Stimulated activated CD4-positive, alpha-beta T cell treated with anti-CD3 and anti-CD28 coated beads, Interleukin-2, amount 100 ng/mL, for 4 hours (primary cell): Measurements from ENCODE around the gene CYTH4.
"Not testable (repeated sequence)": the region's sequence is repeated elsewhere in the genome, so short reads cannot be mapped to it uniquely, and the experiment has no call there.

Experiments used
- DNase-seq: peaks from one replicate; pipeline ENCODE4 v3.0.0-alpha.2; 2020; ENCODE audit warnings: low read depth

CYTH4 gene, protein sequence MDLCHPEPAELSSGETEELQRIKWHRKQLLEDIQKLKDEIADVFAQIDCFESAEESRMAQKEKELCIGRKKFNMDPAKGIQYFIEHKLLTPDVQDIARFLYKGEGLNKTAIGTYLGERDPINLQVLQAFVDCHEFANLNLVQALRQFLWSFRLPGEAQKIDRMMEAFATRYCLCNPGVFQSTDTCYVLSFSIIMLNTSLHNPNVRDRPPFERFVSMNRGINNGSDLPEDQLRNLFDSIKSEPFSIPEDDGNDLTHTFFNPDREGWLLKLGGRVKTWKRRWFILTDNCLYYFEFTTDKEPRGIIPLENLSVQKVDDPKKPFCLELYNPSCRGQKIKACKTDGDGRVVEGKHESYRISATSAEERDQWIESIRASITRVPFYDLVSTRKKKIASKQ

DNA sequence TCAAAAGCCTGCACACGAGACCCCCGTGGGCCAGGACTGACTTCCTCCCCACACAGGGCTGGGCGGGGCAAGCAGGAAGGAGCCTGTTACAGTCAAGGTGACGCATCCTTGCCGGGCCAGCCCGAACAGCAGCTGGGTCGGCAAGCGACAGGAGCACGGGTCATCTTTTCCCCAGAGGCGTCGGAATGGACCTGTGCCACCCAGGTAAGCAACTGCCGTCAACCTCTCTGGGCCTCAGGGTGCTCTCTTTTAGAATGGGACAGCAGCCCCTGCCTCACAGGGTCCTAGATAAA lies at the start of gene CYTH4:
CYTH4 (plus strand) TSS at position 124 of the 293 bp plus-strand sequence; CDS start at position 186, 62 bp downstream.
- DNase-seq: peak; percentile 63

DNA sequence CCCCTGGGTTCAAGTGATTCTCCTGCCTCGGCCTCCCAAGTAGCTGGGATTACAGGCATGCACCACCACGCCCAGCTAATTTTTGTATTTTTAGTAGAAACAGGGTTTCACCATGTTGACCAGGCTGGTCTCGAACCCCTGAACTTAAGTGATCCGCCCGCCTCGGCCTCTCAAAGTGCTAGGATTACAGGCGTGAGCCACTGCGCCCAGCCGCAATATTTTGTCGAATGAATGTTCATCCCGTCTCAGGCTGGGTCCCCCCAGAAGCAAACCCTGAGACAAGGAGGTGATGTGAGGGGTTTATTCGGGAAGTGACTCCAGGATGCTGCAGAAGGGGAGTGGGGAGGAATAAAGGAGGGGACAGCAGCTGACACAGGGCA lies 48.9 kb upstream of the CYTH4 start:
- not testable (repeated sequence) for DNase-seq

DNA sequence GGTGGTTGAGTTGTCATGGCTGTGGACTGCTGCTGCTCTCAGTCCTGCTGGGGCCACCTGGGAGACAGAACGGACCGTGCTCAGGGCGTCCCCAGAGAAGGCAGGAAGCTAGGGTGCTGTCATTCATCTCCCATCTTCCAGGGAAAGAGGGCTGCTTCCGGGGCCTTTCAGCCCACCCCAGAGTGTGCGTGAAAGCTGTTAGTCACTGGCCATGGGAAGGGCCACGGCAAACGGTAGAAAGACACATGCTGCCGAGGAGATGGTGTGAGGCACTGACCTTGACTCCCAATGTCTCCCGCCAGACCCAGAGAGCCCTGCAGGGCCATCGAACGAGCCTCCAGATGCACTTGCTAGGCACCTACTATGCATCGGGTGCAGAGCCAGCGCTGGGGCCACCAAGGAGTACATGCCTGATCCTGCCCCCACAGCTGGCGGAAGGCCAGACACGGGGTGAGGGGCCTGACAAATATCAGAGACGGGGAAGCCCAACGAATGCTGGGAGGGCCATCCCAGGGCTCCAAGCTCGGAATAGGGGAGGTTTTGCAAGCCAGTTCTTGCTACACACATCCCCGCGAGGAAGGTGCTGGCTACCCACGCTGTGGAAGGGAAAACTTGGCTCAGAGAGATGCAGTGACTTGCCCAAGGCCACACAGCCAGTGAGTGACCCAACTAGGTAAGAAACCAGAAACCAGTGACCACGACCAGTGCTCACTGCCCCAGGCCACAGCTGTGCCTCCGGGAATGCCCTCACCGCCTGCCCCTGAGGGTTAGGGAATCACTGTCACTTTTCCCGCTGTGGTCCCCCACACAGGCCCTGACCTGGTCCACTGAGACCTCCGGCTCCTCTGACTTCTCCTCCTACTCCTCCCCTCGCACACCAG lies 48.3 kb upstream of the CYTH4 start:
- no peak for DNase-seq

GRCh38 chr22:37234736-37235711 lies 47.3 kb upstream of the CYTH4 start:
- no peak for DNase-seq

DNA sequence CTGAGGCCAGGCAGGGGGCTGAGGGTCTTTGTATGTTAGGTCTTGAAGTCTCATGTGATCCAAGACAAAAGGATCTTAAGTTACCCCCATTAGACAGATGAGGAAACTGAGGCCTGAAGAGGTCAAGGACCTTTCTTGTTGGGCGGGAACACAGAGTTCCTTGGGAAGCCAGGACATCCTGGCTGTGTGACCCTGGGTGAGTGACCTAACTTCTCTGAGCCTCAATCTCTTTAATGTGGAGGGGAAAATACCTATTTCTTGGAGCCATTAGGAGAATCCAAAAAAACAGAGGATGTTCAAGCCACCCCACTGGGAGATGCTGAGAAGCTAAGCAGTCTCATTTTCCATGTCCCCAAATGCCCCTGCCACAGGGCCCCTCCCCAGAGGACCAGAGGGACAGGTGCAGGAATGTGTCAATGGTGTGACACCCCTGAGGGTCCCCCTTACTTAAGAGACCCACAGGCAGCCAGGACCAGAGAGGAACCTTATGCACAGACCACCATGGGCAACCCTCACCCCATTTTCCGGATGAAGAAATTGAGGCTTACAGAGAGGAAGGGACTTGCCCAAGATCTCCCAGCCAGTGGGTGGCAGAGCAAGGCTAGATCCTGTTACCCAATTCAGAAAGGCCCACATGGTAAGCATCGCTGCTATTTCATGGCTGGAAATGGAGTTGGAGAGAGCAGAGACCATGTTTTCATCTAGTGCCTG lies 46.3 kb upstream of the CYTH4 start:
- no peak for DNase-seq

GRCh38 chr22:37237371-37238268 lies 44.7 kb upstream of the CYTH4 start:
- no peak for DNase-seq

DNA sequence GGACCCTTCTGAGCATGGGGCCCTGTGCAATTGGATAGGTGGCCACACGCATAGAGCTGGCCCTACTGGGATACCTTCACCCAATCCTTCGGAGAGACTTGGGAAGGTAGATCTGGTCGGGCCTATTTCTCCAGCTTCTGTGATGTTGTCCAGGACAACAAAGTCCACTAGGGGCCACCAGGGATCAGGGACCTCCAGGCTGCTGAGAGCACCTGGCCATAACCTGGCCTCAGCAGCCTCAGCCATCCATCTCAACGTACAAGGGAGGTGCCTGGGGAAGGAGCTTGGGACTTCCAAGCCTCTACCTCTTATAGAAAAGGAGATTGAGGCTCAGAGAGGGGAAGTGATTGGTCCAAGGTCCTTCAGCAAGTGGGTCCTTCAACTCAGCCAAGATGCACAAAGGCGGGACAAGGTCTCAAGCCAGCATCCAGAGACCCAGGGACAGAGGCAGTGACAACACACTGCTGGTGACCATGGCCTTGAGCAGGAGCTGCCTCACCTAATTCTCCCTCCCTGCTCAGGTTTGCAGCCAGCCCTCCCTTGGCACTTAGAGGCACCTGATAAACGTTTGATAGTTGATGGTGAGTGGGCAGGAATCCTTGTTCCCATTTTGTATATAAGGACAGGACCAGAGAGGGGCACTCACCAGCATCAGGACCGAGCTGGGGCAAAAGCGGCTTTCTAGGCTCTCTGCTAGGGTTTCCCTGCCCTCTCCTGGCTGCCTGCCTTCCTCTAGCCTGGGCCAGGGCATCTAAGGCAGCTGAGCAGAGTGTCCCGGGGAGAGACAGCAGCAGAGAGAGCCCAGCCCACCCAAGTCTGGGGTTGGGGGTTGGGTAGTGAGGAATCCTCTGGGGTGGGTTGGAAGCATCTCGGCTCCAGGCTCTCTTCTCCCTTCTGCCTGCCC lies 42.7 kb upstream of the CYTH4 start:
- no peak for DNase-seq

- no peak for DNase-seq
These were observed 41.9 kb upstream of the CYTH4 start for GRCh38 chr22:37240240-37240940.

DNA sequence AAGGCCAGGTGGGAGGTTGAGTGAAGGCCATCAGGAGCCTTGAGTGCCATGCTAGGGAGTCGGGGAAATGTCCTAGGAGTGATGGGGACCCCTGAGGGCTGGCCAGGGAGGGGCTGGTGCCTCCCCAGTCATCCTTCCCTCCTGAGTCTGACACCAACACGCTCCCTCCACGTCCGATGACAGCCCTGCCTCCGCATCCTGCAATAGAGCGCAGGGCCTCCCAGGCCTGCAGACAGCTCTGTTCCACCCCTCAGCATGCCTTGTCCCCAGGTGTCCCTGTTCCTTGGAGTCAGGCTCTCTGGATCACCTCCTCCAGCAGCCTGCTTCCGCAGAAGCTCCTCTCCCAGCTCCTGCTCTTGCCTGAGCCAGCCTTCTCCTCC lies 41.4 kb upstream of the CYTH4 start:
- DNase-seq: no peak

DNA sequence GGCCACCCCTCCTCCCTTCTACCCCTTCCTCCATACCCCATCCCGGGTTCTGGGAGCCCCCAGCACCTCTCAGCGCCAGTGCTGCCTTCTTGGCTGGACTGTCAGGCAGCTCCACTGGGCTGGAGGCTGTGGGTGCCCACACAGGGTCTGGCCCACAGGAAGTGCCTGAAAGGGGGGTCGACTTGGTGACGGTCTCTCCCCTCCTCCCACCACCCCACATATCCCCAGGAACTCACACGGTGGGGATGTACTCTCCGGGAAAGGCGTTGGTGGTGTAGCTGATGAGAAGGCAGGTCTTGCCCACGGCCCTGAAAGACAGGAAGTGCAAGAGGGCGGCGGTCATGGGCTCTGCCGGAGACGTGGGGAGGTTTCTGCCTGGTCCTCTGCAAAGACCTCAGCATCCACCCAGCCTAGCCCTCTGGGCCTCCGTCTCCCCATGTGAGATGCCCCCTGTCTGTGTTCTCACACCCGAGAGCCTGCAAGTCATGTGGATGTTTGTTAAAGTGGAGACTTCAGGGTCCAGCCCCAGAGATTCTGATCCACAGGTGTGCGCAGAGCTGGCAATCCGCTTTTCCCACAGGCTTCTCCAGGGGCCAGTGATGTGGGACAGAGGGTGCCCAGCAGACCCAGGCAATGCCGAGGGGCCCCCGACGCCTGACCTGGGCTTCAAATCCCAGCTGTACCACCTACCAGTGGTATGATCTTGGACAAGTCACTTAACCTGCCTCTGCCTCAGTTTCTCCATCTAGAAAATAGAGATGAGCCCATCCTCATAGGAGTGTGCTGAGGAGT lies 40.8 kb upstream of the CYTH4 start:
- no peak for DNase-seq

DNA sequence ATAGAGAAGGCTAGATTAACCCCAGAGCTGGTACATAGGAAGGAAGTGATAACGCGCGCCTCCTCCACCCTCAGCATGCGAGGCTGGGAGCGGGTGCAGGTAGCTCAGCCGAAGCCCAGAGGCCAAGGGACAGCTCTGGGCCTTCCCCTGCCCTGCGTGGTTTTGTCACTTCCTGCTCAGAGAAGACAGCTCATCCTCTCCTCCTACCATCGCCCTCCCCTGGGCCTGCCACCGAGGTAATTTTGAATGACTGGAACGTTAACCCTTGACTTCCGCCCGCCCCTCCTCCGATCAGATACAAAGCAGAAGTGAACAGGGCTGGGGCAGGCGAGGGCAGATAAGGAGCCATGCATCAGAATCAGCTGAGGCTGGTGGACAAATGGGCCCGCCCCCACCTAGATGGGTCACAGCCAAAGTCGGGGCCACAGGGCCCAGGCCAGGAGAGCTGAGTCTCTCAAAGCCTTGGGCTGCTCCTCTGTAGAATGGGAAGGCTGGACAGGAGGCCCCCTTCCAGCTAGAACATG lies 39.9 kb upstream of the CYTH4 start:
- peak; percentile 92 for DNase-seq

DNA sequence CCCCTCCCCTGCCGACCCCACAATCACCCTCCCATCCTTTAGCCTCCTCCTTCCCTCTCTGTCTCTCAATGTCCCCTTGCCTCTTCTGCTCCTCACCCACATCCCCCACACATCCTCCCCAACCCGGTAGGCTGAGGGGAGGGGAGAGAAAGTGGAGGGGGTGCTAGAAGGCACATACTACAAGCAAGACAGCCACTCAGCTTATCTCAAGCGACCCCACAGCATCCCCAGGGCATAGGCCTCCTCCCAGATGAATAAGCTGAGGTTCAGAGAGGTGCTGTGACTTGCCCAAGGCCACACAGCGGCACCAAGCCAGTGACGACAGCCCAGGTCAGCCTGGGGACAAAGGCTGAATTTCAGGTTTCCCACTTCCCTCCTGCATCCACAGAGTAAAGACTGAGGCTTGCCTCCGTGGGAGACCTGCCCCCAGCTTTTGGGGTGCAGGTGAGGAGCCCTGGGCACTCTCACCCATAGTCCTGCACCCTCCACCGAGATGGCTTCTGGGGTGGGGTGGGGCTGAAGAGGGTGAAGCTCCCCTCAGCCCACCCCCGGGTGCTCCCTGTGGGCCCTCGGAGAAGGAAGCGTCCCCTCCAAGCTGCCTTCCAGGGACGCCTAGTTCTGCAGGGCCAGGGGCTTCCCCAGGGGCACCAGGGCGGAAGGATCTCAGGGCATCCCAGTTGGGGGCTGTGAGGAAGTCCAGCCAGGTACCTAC lies 38.8 kb upstream of the CYTH4 start:
- no peak for DNase-seq

DNA sequence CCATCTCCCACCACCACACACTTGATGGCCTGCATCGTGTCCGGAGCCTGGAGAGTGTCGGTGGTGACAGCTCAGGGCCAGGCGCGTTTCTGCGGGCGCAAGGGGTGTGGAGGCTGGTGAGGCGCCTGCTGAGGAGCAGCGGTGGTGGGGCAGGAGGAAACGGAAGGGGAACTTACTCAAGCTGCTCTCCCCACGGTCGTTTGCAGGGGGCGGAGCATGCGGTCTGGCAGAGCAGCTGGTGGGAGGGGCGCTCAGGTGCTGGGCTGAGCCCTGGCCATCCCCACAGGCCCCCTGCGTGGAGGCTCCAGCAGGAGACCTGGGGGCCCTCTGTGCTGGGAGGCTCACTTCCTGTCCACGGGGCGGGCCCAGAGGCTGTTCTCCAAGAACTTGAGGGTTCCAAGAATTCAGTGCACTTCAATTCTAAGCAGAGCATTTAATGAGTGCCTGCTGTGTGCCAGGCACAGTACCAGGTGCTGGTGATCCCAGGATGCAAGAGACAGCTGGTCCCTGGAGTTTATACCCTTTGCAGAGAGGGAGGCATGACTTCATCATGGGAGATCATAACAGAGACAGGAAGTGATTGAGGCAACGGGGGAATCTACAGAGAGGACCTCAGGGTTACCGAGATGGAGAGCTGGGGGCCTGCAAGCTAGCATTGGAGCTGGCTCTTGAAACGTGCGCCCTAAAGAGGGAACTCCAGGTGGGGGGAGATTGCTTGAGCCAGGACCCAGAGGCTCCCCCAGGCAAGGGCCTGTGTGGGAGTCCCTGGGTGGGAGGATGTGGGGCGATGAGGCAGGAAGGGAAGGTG lies 38.0 kb upstream of the CYTH4 start, which contains the start of gene RAC2:
RAC2 (minus strand) TSS at position 156 of the 808 bp plus-strand sequence; CDS start at position 35, 121 bp downstream.
- DNase-seq: peak; percentile 86

DNA sequence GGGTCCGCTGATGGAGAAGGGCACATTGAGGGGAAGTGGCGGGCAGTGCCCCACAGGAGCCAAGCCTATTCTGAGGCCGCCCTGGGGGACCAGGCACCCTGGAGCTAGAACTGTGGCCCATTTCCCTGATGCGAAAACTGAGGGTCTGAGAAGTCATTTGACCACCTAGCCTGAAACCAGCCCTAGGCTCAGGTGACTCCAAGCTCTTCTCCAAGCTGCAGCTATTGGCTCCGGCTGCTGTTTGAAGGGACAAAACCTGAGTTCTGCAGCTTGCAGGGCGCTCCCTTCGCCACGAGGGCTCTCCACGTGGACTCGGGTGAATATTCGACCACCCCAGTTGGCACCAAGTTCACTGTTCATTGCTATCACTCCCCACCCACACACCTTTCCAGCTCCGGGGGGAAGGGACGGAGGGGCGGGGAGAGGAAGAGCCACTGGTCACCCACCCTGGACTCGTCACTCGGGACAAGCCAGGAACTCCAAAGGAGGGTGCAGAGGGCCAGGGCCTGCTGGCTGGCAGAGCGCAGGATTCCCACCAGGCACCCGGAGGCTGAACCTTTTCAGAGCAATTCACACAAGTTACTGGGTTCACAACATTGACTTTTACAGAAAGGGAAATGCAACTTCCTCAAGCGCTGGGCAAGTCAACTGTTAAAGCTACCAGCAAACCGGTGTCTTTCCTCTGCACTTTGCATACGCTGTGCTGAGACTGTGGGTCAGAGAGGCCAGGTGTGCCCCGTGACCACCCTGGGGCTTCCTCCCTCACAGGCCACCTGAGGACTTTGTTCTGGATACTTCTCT lies 37.2 kb upstream of the CYTH4 start:
- no peak for DNase-seq

DNA sequence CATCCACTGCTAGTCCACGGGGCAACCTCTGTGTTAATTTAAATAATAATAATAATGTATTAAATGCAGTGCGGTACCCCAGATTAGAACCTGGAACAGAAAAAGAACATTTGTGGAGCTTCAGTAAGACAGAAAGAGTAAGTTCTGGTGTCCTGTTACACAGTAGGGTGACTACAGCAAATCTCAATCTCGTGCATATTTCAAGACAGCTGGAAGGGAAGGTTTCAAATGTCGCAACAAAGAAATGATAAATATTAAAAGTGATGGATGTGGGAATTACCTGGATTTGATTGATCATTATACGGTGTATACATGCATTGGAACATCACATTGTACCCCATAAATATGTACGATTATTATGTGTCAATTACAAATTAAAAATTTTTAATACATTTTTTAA lies 36.6 kb upstream of the CYTH4 start:
- no peak for DNase-seq
